Heart left ventricle (tissue), 16 donors: ENCODE data around the gene PDZD8. TPM values are rescaled to one million over a fixed set of nuclear protein-coding genes. Genes with fewer than 3 reads are reported as not detected.

Experiments used
- ATAC-seq, 4 donors: fragments of 200-7000 bp; cut with Tn5 transposase; one replicate each; pipeline ENCODE4 v1.9.1; 2020 to 2022; ENCODE audit warnings: moderate library complexity in 4 of 4, mild to moderate bottlenecking in 3 of 4, moderate number of reproducible peaks in 1 of 4
- DNase-seq, 5 donors: peaks; one replicate each; pipeline ENCODE4 v3.0.0-alpha.2; 2020
- H3K27ac ChIP-seq, 12 donors: fragments of 200-600 bp; sonication (generic) in 4 of 12; one replicate each; pipeline versions ENCODE4 v1.5.0 to v1.8.0; 2016 to 2022; ENCODE audit warnings: mild to moderate bottlenecking in 2 of 12
- H3K27me3 ChIP-seq, 9 donors: fragments of 200-600 bp; sonication (generic) in 2 of 9; one replicate each; pipeline versions ENCODE4 v1.5.1 to v1.8.0; 2016 to 2022; ENCODE audit warnings: mild to moderate bottlenecking in 3 of 9
- H3K36me3 ChIP-seq, 9 donors: fragments of 200-600 bp; sonication (generic) in 2 of 9; one replicate each; pipeline versions ENCODE4 v1.5.0 to v1.8.0; 2018 to 2022; ENCODE audit warnings: mild to moderate bottlenecking in 2 of 9
- H3K4me1 ChIP-seq, 12 donors: fragments of 200-600 bp; sonication (generic) in 4 of 12; one replicate each; pipeline versions ENCODE4 v1.5.0 to v1.8.0; 2016 to 2022; ENCODE audit warnings: mild to moderate bottlenecking in 3 of 12
- H3K4me3 ChIP-seq, 12 donors: fragments of 200-600 bp; sonication (generic) in 4 of 12; one replicate each; pipeline versions ENCODE4 v1.5.0 to v1.8.0; 2017 to 2022; ENCODE audit warnings: mild to moderate bottlenecking in 9 of 12, moderate library complexity in 4 of 12
- H3K9me3 ChIP-seq, 12 donors: fragments of 200-600 bp; sonication (generic) in 4 of 12; one replicate each; pipeline versions ENCODE4 v1.5.0 to v1.8.0; 2016 to 2022; ENCODE audit warnings: mild to moderate bottlenecking in 1 of 12
- POLR2A ChIP-seq, 2 donors: fragments of 450-650 bp; IDR thresholded peaks; one replicate each; pipeline ENCODE4 v1.6.1; 2017; ENCODE audit warnings: antibody characterized with exemption in 2 of 2, mild to moderate bottlenecking in 2 of 2, moderate library complexity in 2 of 2
- WGBS, 4 donors: extraction: QIAGEN DNeasy Blood & Tissue Kit in 2 of 4; methylation state at CpG; one replicate each; pipeline versions ENCODE4 v1.1.5 to v1.1.7; 2013 to 2018; 5-methylcytosine and 5-hydroxymethylcytosine counted together
- intact Hi-C, 10 donors: fragments of 100-400 bp; cut with DNase I; formaldehyde crosslinking; loops; one replicate each; pipeline versions ENCODE4 v1.11.1 to v1.14.2; 2022
- polyA plus RNA-seq, 2 donors: library from polyadenylated mRNA; stranded (reverse); fragments of 200-250 nt; gene quantifications; one replicate each; pipeline ENCODE4 v1.2.3, GENCODE V29; 2013
- total RNA-seq, 9 donors: library from RNA; depleted of rRNA in 2 of 9; stranded (reverse); fragments of >200 nt in 2 of 9; fragmentation: NEBNext Ultra II Directional in 3 of 9; extraction: Animal tissue kit (Norgen Biotek cat#: 25700) in 3 of 9; gene quantifications; one replicate each; pipeline versions ENCODE4 v1.1.0 to v1.2.4, GENCODE V29; 2016 to 2023
- TF ChIP-seq, protein P1 (sequence below), 12 donors: fragments of 200-600 bp; sonication (generic) in 4 of 12; IDR thresholded peaks; one replicate each; pipeline versions ENCODE4 v1.5.0 to v1.8.0; 2018 to 2022; ENCODE audit warnings: antibody characterized with exemption in 12 of 12, mild to moderate bottlenecking in 5 of 12
- donor health status: ischemic (EF 13 %, LVEDD 7.1; RV severe dilation, severe dysfunction).
- donor health status: healthy with polysubstance abuse.
- donor health status: DM: no; HTN: yes; CAD: no.
- donor health status: DM: no; HTN: no; CAD: no.
- donor health status: ischemic (EF 25% LVEDD 6.9; RV normal size, moderate dysfunction).
- donor health status: ischemic (EF 25% LVEDD 5.7; RV mildly dilated, moderate dysfunction).
- donor health status: healthy.
- donor health status: DM: yes; HTN: yes; CAD: no.
- donor health status: ischemic (EF 35%, LVEDD 5.7; RV mildly dilated, moderate dysfunction).
- donor health status: nonischemic (EF 11% LVEDD 7.7; RV severe dilation, severe dysfunction).
- donor health status: DM: yes; HTN: yes; CAD: no.
- donor health status: PGD.
- donor health status: ischemic (EF 29% LVEDD 5.4; RV normal size, mild dysfunction).
- donor health status: nonischemic (EF 23%, LVEDD 6.1; RV moderate dilation, normal function).

PDZD8 gene
- total and polyA plus RNA-seq, 11 donors: 2.0 to 37.2 (median 24.1) TPM

- no peaks in the 10 kb centered on the region for H3K9me3 ChIP-seq
- intact Hi-C loops: no loop called here
Measured at GRCh38 chr10:117268258-117268657, 107.0 kb downstream of the PDZD8 start.

DNA sequence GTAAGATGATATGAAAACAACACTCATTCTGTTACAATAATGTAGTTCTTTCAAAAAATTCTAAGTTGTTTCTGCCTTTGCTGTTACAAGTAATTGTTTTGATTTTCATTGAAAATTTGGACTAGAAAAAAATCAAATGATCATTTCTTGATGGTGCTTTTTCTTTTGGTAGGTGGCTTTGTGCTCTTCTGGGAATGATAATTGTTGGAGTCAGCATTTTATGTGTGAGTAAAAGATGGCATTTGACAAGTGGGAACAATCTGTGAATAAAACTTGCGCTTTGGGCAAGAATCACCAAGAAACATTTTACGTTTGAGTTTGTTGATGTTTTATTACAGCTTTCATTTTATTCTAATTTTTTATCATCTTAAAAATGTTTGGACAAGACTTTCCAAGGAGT, 108.4 kb downstream of the PDZD8 start:
- TF ChIP-seq POLR2A (IDR thresholded peaks at IDR 0.05): no peak
- TF ChIP-seq, protein P1, sequence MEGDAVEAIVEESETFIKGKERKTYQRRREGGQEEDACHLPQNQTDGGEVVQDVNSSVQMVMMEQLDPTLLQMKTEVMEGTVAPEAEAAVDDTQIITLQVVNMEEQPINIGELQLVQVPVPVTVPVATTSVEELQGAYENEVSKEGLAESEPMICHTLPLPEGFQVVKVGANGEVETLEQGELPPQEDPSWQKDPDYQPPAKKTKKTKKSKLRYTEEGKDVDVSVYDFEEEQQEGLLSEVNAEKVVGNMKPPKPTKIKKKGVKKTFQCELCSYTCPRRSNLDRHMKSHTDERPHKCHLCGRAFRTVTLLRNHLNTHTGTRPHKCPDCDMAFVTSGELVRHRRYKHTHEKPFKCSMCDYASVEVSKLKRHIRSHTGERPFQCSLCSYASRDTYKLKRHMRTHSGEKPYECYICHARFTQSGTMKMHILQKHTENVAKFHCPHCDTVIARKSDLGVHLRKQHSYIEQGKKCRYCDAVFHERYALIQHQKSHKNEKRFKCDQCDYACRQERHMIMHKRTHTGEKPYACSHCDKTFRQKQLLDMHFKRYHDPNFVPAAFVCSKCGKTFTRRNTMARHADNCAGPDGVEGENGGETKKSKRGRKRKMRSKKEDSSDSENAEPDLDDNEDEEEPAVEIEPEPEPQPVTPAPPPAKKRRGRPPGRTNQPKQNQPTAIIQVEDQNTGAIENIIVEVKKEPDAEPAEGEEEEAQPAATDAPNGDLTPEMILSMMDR (IDR thresholded peaks at IDR 0.05): no peak
- Histone ChIP-seq H3K27me3 (peaks cover 0 to 25% (median 9%) of the 10 kb centered on the region in 9 donors), H3K36me3 (no peaks in the 10 kb centered on the region), H3K27ac (no peak overlapping the region), H3K4me3 (no peak overlapping the region), H3K4me1 (no peaks in the 10 kb centered on the region), H3K9me3 (no peaks in the 10 kb centered on the region)
- ATAC-seq: no peak
- no peak for DNase-seq
- intact Hi-C loops: no loop called here
- 87 to 94% (median 92%) methylated on average over 2 of the region's 2 CpGs for WGBS, 4 donors

More at GRCh38 chr10:117268258-117268657, 107.0 kb downstream of the PDZD8 start:
- no peak for ATAC-seq
- WGBS, 4 donors: 86 to 92% (median 89%) methylated on average over 4 of the region's 4 CpGs
- H3K4me3 ChIP-seq: no peak overlapping the region
- DNase-seq: no peak
- no peak overlapping the region for H3K27ac ChIP-seq
- no peaks in the 10 kb centered on the region for H3K36me3 ChIP-seq
- TF ChIP-seq, protein P1 (IDR thresholded peaks at IDR 0.05): no peak
- no peak for TF ChIP-seq POLR2A (IDR thresholded peaks at IDR 0.05)
- H3K27me3 ChIP-seq: peaks cover 0 to 13% (median 0%) of the 10 kb centered on the region in 9 donors
- no peaks in the 10 kb centered on the region for H3K4me1 ChIP-seq

DNA sequence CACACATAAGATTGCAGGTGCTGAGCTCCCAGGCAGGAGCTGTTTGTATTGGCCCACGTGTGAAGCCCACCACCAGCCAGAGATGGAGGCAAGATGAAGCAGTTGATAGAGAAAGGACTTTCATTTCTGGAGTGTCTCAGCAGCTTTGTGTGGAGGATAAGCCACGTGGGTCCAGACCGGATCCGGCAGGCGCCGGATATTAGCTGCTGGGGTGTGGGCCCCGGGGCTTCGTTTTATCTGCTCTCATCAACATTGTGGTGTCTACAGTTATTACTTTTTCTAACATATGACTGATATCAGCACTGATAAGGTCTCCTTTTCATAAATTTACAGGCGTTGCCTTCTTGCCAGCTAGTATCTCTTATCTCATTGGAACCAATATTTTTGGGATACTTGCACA, 108.8 kb downstream of the PDZD8 start:
- no peaks in the 10 kb centered on the region for H3K9me3 ChIP-seq
- 75 to 85% (median 79%) methylated on average over 9 of the region's 9 CpGs for WGBS, 4 donors
- DNase-seq (no peak), ATAC-seq (no peak)
- TF ChIP-seq, protein P1 (IDR thresholded peaks at IDR 0.05): no peak
- no peak for TF ChIP-seq POLR2A (IDR thresholded peaks at IDR 0.05)
- intact Hi-C loops: no loop called here
- H3K4me3 ChIP-seq: no peak overlapping the region
- peaks cover 0 to 29% (median 9%) of the 10 kb centered on the region in 9 donors for H3K27me3 ChIP-seq
- H3K4me1 ChIP-seq: no peaks in the 10 kb centered on the region
- no peak overlapping the region for H3K27ac ChIP-seq
- H3K36me3 ChIP-seq: no peaks in the 10 kb centered on the region

DNA sequence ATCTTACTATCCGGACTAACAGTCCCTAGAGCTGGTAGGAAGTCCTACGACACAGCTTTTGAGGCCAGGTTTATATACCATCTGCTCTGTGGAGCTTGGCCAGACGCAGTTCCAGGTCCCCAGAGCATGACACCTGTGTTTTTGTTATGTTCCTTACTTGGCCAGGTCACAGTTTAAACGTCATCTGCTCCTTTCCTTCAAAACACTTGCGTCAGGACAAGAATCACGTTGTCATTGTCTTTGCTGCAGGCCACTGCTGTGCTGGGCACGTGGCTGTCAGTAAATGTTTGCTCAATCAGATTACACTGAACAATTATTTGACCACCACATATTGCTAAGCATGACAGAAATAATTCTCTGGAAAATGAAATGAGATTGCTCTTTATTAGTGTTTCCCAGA, 110.5 kb downstream of the PDZD8 start:
- ATAC-seq (no peak), DNase-seq (no peak)
- Histone ChIP-seq H3K27me3 (peaks cover 0 to 43% (median 9%) of the 10 kb centered on the region in 9 donors), H3K27ac (no peak overlapping the region), H3K4me3 (no peak overlapping the region), H3K9me3 (no peaks in the 10 kb centered on the region), H3K4me1 (no peaks in the 10 kb centered on the region), H3K36me3 (no peaks in the 10 kb centered on the region)
- intact Hi-C loops: no loop called here
- TF ChIP-seq POLR2A (IDR thresholded peaks at IDR 0.05): no peak
- TF ChIP-seq, protein P1 (IDR thresholded peaks at IDR 0.05): no peak
- WGBS, 4 donors: 63 to 65% (median 64%) methylated on average over 7 of the region's 7 CpGs
